Measurements from ENCODE around the gene LRRN2.

The LRRN2 gene

DNA sequence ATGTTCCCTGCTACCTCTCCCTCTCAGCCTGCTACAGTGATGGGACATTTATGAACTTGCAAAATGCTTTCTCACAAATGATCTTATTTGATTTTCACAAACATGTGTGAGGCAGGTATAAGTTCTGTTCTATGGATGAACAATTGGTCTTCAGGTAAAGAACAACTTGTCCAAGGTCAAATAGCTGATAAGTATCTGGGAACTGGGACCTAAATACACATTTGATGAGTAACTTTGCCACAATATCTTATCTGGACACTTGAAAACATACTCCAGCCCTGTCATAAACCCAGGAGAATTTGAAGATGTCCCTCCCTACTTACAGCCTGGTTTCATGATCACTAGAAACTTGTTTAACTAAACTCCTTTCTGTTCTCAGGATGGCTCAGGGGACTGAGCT lies 23.0 kb downstream of the LRRN2 start:
- no peak for DNase-seq (ENCODE audit: low spot score)

DNA sequence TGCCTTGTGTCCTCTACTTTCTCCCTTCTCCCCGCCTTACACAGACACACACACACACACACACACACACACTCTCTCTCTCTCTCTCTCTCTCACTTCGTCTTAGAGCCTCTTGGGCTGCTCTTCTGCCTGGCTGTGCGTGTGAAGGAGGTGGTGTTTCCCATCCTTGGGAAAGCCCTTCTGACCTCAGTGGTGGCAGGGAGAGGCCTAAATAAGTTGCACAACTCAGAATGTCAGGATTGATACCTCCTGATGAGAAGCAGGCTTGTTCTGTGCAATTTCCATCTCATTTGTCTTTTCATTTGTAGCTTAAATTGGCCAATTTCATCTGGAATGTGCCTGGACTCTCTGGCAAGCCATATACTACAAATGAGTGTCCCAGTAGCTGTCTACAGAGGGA lies 25.0 kb downstream of the LRRN2 start:
- DNase-seq (ENCODE audit: low spot score), result no peak

DNA sequence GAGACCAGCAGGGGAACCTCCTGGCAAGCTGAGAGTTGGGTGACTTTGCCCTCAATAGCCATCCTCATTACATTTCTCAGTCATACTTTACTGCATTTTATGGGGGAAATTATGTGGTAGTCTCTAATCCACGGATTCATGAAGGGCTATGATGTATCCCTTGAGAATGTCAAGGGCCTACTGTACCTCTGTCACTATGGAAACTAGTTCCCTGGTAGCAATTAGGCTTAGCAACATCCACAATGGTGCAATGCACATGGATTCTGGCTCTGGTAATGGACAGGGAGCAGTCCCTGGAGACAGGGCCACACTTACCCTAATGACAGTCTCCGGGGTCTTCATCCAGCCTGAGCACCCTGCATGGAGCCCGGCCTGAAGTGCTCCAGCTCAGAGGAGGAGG lies 26.5 kb downstream of the LRRN2 start:
- peak; percentile 34 for DNase-seq (ENCODE audit: low spot score)

DNA sequence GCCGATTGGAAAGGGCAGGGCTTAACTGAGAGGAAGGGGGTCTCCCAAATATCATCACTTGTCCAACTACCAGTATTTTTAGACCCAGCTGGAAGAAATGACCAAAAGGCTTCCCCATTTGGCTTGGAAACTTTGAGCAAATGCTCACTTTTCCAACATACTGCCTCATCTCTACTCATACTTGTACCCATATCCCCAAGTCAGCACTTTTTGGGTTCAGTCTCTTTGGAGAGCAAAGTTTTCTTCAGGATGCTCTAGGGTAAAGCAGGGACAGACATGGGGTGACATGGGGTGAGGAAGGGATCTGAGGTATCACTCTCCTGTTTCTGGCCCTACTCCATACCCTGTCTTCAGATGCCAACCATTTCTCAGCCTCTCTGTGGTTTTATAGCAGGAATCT lies 27.2 kb downstream of the LRRN2 start:
- no peak for DNase-seq (ENCODE audit: low spot score)

DNA sequence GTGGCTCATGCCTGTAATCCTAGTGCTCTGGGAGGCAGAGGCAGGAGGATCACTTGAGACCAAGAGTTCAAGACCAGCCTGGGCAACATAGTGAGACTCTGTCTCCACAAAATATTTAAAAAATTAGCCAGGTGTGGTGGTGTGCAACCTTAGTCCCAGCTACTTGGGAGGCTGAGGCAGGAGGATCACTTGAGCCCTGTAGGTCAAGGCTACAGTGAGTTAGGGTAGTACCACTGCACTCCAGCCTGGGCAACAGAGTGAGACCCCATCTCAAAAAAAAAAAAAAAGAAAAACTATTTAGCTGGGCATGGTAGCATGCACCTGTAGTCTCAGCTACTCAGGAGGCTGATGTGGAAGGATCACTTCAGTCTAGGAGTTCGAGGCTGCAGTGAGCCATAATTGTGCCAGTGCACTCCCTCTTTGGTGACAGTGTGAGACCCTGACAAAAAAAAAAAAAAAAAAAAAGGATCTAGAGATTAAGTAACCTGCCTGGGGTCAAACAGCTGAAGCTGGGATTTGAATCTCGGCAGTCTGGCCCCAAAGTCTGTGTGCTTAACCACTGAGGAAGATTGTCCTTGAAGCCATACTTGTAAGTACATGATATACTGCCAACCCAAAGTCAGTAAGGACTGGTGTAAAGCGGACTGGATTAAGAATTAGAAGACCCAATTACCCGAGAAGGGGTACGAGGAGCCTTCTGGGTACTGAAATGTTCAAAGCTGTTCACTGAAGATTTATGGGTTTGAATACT lies 31.8 kb downstream of the LRRN2 start:
- no peak for DNase-seq (ENCODE audit: low spot score)

DNA sequence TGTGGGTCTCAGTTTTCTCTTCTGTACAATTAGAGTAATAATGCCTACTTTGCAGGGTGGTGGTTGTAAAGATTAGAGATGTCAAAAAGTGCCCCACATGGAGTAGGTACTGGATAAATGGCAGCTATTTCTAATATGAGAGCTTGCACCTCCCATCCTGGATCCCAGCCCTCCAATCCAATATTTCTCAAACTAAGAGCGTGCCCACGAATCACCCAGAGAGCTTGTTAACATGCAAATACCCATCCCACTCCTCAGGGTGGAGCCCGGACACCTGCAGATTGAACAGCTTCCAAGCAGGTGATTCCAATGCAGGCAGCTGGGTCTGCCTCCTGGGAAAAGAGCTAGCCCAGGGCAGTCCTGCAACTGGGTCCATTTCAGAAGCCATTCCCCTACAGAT lies 33.0 kb downstream of the LRRN2 start:
- DNase-seq (ENCODE audit: low spot score), result no peak

DNA sequence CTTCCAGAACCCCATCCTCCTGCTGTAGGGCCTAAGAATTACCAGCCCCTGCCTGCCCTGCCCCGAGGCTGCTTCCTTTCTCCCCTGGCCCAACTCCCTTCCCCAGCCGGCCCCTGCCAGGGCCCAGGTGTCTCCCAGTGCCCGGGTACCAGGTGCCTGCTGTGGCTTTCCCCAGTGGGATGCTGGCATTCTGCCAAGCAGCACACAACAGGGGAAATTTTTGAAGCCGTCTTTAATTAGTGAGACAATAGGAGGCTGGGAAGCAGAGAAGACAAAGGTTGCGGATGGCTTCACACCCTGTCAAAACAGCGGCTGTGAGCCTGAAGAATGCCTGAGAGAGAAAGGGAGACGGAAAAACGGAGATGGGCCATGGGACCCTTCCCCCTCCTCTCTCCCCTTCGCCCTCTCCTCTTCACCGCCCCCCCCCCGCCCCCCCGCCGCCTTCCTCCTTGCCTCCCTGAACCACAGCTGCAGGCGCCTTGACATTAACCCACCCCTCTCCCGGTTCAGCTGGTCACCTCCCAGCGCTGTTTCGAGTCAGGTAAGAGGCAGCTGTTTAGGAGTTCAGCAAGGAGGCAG lies 33.6 kb downstream of the LRRN2 start:
- no peak for DNase-seq (ENCODE audit: low spot score)

DNA sequence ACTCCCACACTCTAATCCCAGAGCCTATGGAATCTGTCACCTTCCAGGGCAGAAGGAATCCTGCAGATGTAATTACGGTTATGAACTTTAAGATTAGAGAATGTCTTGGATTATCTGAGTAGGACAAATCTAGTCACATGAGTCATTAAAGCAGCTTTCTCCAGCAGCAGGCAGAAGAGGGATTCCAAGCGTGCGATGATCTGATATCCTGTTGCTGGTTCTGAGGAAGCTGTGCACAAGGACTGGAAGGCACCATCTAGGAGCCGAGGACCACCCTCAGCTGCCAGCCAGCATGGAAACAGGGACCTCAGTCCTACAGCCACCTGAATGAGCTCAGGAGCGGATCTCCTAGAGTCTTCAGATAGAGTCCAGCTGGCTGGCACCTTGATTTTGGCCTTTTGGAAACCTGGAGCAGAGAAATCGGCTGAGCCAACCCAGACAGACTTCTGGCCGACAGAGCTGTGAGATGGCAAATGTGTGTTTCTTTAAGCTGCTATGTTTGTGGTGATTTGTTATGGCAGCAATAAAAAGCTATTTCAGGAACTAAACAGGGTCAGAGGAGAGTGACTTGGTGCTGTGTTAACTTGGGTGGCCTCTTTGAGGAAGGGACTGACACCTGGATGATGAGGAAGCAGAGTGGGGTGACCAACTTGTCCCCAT lies 34.5 kb downstream of the LRRN2 start:
- DNase-seq (ENCODE audit: low spot score), result peak; percentile 33

DNA sequence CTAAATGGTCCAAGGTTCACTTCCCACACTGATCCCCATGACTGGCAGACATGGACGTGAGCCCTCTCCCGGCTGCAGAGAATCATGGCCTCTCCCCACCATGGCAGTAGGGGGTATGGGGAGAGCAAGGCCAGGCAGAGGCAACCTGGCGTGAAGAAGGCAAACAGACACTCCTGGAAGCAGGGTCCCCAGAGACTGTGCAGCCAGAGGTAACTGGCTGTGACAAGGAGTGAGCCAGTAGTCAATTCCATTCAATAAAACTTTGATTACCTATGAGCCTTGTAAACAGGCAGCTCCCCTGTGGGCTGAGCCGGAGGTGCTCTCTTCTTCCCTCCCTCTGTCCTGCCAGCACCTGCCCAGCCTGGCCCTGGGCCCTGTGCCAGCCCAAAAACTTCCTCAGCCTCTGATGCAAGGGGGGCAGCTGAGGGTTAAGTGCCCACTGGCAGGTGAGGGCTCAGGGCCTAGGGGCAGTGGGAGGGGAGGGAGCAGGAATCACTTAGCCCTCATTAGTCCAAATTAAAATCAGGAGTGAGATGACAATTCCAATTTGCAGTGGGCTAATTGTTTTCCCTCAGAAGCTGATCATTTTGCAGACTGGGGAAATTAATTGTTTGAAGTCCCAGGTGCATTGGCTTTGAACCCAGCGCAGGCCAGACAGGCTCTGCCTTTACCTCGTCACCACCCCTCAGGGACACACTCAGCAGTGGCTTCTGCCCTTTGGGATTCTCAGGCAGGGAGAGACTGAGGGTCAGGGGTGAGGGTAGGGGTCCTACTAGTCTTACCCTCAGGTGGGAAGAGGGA lies 35.6 kb downstream of the LRRN2 start:
- DNase-seq (ENCODE audit: low spot score), result no peak

DNA sequence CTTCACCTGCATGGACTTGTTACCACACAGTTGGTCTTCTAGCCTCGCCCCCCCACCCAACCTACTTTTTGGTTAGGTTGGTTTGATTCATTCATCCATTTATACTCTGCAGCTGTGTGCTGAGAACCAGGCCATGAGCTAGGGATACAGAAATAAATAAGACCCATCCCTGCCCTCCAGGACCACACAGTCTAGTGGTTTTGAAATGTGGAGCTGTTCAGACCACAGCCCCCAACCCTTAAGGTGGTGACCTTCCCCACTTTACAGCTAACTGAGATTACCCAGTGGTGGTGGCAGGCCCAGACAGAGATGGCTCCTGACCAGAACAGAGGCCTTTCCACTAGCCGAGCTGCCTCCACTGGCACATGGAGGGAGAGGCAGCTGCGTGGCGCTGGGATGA lies 37.0 kb downstream of the LRRN2 start:
- DNase-seq (ENCODE audit: low spot score), result no peak

GRCh38 chr1:204647805-204648153 lies 37.8 kb downstream of the LRRN2 start:
- no peak for DNase-seq (ENCODE audit: low spot score)

- peak; percentile 80 for DNase-seq (ENCODE audit: low spot score)
Measured at GRCh38 chr1:204647114-204647804, 38.3 kb downstream of the LRRN2 start.

GRCh38 chr1:204645666-204646065 lies 39.9 kb downstream of the LRRN2 start:
- DNase-seq (ENCODE audit: low spot score), result no peak

- DNase-seq (ENCODE audit: low spot score), result no peak
Measured at GRCh38 chr1:204645251-204645650, 40.3 kb downstream of the LRRN2 start.

DNA sequence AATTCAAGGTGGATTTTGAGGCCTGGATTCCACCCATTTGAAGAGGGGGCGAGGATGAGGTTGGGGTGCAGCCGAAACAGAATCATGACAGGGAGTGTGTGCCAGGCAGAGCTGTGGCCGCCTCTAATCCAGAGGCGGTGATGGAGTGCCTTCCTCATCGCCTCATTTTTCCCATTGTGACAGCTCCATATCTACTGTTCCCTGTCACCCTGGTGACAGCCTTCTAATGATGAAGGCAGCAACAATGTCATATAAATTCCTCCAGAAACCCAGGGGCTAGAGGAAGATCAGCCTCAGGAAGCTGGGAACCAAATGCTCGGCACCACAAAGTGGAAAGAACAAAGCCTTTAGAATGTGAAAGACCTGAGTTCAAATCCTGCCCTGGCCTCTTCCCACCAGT lies 42.0 kb downstream of the LRRN2 start:
- DNase-seq (ENCODE audit: low spot score), result no peak

DNA sequence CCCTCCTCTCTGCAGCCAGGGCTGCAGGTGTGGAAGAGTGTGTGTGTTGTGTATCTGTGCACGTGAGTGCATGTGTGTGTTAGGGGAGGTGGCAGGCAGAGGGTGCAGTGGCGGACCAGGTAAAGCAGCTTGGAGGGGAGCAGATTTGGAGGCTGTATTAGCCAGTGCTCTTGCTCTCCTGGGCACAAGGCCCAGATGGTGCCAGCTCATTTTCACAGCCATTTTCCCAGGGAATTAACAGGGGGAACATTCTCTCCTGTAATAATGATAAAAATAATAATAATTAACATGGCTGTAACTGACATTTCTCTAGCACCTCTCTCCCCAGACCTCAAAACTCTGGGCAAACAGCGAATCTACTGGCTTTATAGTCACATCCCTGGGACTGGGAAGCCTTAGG lies 43.6 kb downstream of the LRRN2 start:
- no peak for DNase-seq (ENCODE audit: low spot score)

- no peak for DNase-seq (ENCODE audit: low spot score)
Measured at GRCh38 chr1:204641455-204641854, 44.1 kb downstream of the LRRN2 start.

DNA sequence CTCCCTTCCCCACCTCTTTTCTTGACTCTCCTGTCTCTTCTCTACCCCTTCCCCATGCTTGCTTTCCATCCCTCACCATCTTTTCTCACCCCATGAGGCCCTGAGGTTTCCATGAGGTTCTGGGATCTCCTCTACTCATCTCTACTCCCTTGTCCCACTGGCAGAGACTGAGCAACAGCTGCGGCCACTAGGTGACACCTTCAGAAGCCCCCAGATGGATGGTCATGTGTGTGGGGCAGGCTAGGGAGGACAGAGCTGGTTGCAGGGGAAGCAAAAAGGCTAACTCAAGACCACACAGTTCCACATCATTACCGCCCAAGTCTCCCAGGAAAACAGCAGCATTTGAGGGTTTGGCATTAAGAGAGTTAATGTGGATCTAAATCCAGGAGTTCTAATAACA lies 45.0 kb downstream of the LRRN2 start:
- DNase-seq (ENCODE audit: low spot score), result no peak

DNA sequence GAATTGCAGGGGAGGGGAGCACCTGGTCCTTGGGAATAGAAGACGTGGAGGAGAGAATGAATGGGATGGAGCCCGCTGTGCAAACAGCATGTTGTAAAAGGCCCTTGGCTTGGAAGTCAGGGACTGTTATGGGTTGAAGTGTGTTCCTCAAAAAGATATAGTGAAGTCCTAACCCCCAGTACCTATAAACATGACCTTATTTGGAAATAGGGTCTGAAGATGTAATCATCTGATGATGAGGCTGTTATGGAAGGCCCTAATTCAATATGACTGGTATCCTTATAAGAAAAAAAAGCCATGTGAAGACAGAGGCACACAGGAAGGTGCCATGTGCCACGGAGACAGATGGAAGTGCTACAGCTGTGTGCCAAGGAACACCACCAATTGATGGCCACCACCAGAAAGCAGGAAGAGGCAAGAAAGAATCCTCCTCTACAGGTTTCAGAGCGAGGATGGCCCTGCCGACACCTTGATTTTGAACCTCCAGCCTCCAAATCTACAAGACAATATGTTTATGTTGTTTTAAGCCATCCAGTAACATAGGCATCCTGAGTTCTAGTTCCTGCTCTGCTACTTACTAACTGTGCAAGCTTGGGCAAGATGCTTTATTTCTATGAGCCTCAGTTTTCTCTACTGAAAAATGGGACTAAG lies 51.2 kb downstream of the LRRN2 start:
- no peak for DNase-seq (ENCODE audit: low spot score)

DNA sequence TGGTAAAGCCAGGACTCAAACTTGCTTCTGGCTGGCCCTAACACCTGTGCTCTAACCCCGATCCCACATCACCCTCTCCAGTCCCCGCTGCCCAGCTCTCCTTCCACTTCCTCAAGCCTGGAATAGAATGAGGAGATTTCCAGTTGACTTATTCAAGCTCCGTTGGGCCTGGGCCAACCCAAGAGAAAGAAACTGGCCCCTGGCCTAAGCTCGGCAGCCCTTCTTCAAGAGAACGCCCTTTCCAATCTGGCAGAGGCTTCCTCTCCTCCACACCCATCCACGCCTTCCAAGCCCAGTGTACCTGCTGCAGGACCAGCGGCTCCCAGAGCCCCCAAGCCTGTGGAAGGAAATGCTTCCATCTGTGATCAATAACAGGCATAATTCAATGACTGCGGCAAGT lies 51.9 kb downstream of the LRRN2 start:
- DNase-seq (ENCODE audit: low spot score), result no peak

- DNase-seq (ENCODE audit: low spot score), result no peak
Measured at GRCh38 chr1:204630132-204630905, 55.2 kb downstream of the LRRN2 start.
